Kidney (tissue), 14 donors: ENCODE results near the gene MEF2C. TPM values are rescaled to one million over a fixed set of nuclear protein-coding genes. Genes with fewer than 3 reads are reported as not detected.

Source experiments
- DNase-seq, 5 donors: peaks; one replicate each; pipeline ENCODE4 v3.0.0-alpha.2; 2013 to 2020
- FAIRE-seq: peaks from 2 replicates; lab custom pipeline; 2012; peaks lifted over from hg19 to GRCh38; lab: Jason Lieb, UNC
- H3K27ac ChIP-seq, 2 donors: one replicate each; pipeline ENCODE4 v1.7.0; 2013; ENCODE audit warnings: low read depth in 2 of 2, low read length in 2 of 2, inconsistent platforms in 1 of 2
- H3K27me3 ChIP-seq: one replicate; pipeline ENCODE4 v1.7.1; 2013; ENCODE audit warnings: low read length, inconsistent platforms; ENCODE audit not compliant: control insufficient read depth, insufficient read depth
- H3K36me3 ChIP-seq, 3 donors: one replicate each; pipeline versions ENCODE4 v1.7.0 to v1.7.1; 2013; ENCODE audit warnings: low read length in 3 of 3, control low read depth in 1 of 3, inconsistent platforms in 1 of 3; ENCODE audit not compliant: insufficient read depth in 3 of 3, control insufficient read depth in 2 of 3
- H3K4me1 ChIP-seq, 3 donors: one replicate each; pipeline versions ENCODE4 v1.7.0 to v1.7.1; 2013; ENCODE audit warnings: low read length in 3 of 3, inconsistent platforms in 1 of 3, low read depth in 1 of 3; ENCODE audit not compliant: control insufficient read depth in 2 of 3, insufficient read depth in 2 of 3
- H3K4me3 ChIP-seq, 3 donors: one replicate each; pipeline versions ENCODE4 v1.7.0 to v1.8.1; 2013; ENCODE audit warnings: low read length in 3 of 3, control low read depth in 1 of 3, inconsistent platforms in 1 of 3
- H3K9ac ChIP-seq, 3 donors: one replicate each; pipeline versions ENCODE4 v1.7.0 to v1.7.1; 2013; ENCODE audit warnings: low read length in 3 of 3, control low read depth in 1 of 3, inconsistent platforms in 1 of 3
- H3K9me3 ChIP-seq, 3 donors: one replicate each; pipeline versions ENCODE4 v1.7.0 to v1.7.1; 2013; ENCODE audit warnings: low read length in 3 of 3, control low read depth in 1 of 3, inconsistent platforms in 1 of 3; ENCODE audit not compliant: control insufficient read depth in 2 of 3, insufficient read depth in 1 of 3
- intact Hi-C: fragments of 100-400 bp; cut with DNase I; formaldehyde crosslinking; loops from one replicate; pipeline ENCODE4 v1.11.1; 2022
- polyA plus RNA-seq: library from polyadenylated mRNA; stranded (reverse); fragments of 350-450 nt; fragmentation: Illumina TruSeq; extraction: RNeasy Lipid Tissue Mini Kit (QIAGEN cat#74804); gene quantifications from one replicate; pipeline ENCODE4 v1.2.3, GENCODE V29; 2014; ENCODE audit warnings: low read depth, low replicate concordance; ENCODE audit not compliant: insufficient read depth
- total RNA-seq: library from RNA; stranded (reverse); fragmentation: NEBNext Ultra II Directional; extraction: Animal tissue kit (Norgen Biotek cat#: 25700); gene quantifications from one replicate; pipeline ENCODE4 v1.2.1, GENCODE V29; 2021
- TF ChIP-seq, protein P1 (sequence below): IDR thresholded peaks from 3 replicates; pipeline ENCODE4 v1.5.1; 2012; ENCODE audit warnings: mild to moderate bottlenecking, moderate library complexity, borderline replicate concordance; ENCODE audit not compliant: insufficient read depth; ENCODE audit errors: extremely low read depth
- donor health status: control.
- donor health status: control.
- donor health status: control.
- donor health status: control.
- donor health status: control.
- donor health status: DM: yes; HTN: yes; CAD: no.
- donor health status: Normal renal cell carcinoma (clear cell type).

The MEF2C gene
- total and polyA plus RNA-seq, 2 donors from 2014 or later = 5.3 to 75.4 TPM

- peaks cover 0 to 4% (median 0%) of the 10 kb centered on the region in 3 donors for H3K4me1 ChIP-seq
- H3K9me3 ChIP-seq = no peaks in the 10 kb centered on the region
- intact Hi-C loops = no loop called here
- peaks cover 87% of the 10 kb centered on the region for H3K27me3 ChIP-seq
- no peak overlapping the region for H3K9ac ChIP-seq
- H3K4me3 ChIP-seq = no peak overlapping the region
- no peak overlapping the region for H3K27ac ChIP-seq
- H3K36me3 ChIP-seq = no peaks in the 10 kb centered on the region
- TF ChIP-seq, protein P1, sequence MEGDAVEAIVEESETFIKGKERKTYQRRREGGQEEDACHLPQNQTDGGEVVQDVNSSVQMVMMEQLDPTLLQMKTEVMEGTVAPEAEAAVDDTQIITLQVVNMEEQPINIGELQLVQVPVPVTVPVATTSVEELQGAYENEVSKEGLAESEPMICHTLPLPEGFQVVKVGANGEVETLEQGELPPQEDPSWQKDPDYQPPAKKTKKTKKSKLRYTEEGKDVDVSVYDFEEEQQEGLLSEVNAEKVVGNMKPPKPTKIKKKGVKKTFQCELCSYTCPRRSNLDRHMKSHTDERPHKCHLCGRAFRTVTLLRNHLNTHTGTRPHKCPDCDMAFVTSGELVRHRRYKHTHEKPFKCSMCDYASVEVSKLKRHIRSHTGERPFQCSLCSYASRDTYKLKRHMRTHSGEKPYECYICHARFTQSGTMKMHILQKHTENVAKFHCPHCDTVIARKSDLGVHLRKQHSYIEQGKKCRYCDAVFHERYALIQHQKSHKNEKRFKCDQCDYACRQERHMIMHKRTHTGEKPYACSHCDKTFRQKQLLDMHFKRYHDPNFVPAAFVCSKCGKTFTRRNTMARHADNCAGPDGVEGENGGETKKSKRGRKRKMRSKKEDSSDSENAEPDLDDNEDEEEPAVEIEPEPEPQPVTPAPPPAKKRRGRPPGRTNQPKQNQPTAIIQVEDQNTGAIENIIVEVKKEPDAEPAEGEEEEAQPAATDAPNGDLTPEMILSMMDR = no peak
- FAIRE-seq = no peak
- DNase-seq = no peak
Observed at GRCh38 chr5:88691230-88691582, 191.8 kb downstream of the MEF2C start.

DNA sequence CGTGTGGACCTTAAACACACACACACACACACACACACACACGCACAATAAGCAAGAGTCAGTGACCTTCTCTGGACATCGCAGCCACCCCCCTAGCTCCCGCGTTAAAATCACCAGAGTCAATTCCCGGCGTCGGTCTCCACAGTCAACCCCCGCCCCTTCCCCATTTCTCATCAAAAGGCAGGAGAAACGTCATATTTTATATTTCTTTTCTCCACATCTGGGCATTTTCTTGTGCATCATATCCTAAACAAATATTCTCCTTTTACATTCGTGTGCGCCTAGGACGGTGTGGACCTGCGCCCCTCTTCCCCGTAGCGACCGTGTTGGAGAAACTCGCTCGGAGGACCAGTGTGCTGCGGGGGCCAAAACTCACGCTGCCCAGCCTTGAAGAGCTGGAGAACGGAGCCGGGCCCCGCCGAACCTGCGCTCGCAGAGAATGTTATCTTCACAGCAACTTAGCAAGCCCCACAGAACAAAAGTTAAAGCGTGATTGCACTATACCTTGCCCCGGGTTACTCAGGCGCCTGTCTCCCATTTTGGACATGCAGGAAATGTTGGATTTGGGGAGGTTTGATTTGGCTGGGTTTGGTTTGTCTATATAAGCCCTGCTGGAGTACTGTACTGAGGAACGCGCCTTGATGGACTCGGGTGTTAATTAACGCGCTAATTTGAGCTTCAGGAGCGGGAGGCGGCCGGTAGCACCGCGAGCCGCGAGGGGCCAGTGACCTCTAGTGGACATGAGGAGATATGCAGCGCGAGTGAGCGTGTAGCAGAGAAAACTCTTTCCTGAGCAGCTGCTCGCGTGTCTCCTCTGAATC is 192.4 kb downstream of the MEF2C start:
- no peak for FAIRE-seq
- Histone ChIP-seq H3K4me3 (peak overlapping the region in 1 of 3 donors; percentile 11), H3K27ac (no peak overlapping the region), H3K9ac (no peak overlapping the region), H3K9me3 (no peaks in the 10 kb centered on the region), H3K27me3 (peaks cover 88% of the 10 kb centered on the region), H3K36me3 (no peaks in the 10 kb centered on the region), H3K4me1 (peaks cover 0 to 4% (median 0%) of the 10 kb centered on the region in 3 donors)
- DNase-seq = peak; percentile 80 to 90 (median 81)
- intact Hi-C loops = no loop called here
- TF ChIP-seq, protein P1 = peak; percentile 97

GRCh38 chr5:88689668-88690408 is 193.1 kb downstream of the MEF2C start:
- Histone ChIP-seq H3K36me3 (no peaks in the 10 kb centered on the region), H3K4me3 (no peak overlapping the region), H3K27me3 (peaks cover 88% of the 10 kb centered on the region), H3K27ac (no peak overlapping the region), H3K4me1 (peaks cover 0 to 4% (median 0%) of the 10 kb centered on the region in 3 donors), H3K9me3 (no peaks in the 10 kb centered on the region), H3K9ac (no peak overlapping the region)
- no peak for FAIRE-seq
- DNase-seq = peak in 3 of 5 donors; percentile 35 to 72 (median 39)
- TF ChIP-seq, protein P1 = no peak
- intact Hi-C loops = loop anchor here (10.0 kb wide), 2 partner anchors 545 to 915 kb away; no protein-coding TSS in a partner anchor
